Mammary epithelial cell (primary cell): ENCODE data around the gene MCU.

Experiments used
- EZH2 ChIP-seq: IDR thresholded peaks from 2 replicates; pipeline ENCODE4 v1.6.1; 2012; ENCODE audit warnings: low read length, inconsistent platforms, borderline replicate concordance
- TF ChIP-seq, protein P1 (sequence below), 2 donors: IDR thresholded peaks in 1 of 2; conservative IDR thresholded peaks in 1 of 2; 2 replicates each; pipeline ENCODE4 v1.5.1; 2011 to 2012; ENCODE audit warnings: inconsistent platforms in 2 of 2, low read length in 2 of 2, mild to moderate bottlenecking in 2 of 2, control low read depth in 1 of 2, low read depth in 1 of 2; ENCODE audit not compliant: insufficient read depth in 1 of 2; ENCODE audit errors: extremely low read depth in 1 of 2

- TF ChIP-seq, protein P1, sequence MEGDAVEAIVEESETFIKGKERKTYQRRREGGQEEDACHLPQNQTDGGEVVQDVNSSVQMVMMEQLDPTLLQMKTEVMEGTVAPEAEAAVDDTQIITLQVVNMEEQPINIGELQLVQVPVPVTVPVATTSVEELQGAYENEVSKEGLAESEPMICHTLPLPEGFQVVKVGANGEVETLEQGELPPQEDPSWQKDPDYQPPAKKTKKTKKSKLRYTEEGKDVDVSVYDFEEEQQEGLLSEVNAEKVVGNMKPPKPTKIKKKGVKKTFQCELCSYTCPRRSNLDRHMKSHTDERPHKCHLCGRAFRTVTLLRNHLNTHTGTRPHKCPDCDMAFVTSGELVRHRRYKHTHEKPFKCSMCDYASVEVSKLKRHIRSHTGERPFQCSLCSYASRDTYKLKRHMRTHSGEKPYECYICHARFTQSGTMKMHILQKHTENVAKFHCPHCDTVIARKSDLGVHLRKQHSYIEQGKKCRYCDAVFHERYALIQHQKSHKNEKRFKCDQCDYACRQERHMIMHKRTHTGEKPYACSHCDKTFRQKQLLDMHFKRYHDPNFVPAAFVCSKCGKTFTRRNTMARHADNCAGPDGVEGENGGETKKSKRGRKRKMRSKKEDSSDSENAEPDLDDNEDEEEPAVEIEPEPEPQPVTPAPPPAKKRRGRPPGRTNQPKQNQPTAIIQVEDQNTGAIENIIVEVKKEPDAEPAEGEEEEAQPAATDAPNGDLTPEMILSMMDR (conservative IDR thresholded peaks at IDR 0.05 in 1 of 2, IDR thresholded peaks at IDR 0.05 in 1 of 2; ENCODE audit: extremely low read depth in 1 of 2, insufficient read depth in 1 of 2, low read depth in 1 of 2, low read length in 2 of 2), result no peak
- TF ChIP-seq EZH2, result no peak
These were observed 50.9 kb downstream of the MCU start for GRCh38 chr10:72742797-72743196.
